ENCODE results near the gene CSDE1.

CSDE1 gene

DNA sequence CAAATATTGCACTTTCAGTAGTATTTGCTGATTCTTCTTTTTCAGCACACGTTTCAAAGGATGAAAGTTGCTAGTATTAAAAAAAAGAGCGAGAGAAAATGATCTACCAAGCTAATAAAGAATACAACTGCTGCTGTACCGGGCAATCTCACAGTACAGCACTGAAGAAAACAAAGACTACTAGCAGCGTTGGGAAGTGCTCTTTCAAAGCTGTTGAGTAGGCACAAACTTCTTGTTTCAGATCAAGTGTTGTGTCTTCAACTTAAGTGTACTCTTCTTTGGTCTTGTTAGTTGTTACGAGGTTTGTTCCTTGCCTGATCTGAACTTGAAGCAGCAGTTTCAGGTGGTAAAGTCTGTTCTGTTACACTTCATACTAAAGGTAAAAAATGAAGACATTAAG is 7.9 kb downstream of the CSDE1 start:
- DNase-seq (ENCODE audit: low read depth) = no peak

- no peak for DNase-seq (ENCODE audit: low read depth)
Measured at GRCh38 chr1:114746450-114747121, 11.2 kb downstream of the CSDE1 start.

DNA sequence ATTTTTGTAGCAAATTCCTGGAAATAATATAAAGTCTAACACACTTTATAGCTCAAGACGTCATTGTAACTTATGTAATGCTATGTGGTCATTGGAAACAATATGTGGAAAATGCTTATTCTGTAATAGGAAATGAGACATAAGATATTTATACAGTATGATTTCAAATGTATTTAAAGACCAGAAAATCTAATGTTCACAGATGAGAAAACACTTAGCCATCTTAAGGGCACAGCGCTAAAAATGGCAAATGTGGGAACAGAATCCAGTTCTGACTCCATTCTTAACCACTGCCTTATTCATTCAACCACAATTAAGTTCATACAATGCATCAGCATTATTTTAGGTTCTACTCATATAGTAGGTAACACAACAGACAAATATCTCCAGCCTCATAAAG is 12.5 kb downstream of the CSDE1 start:
- no peak for DNase-seq (ENCODE audit: low read depth)

DNA sequence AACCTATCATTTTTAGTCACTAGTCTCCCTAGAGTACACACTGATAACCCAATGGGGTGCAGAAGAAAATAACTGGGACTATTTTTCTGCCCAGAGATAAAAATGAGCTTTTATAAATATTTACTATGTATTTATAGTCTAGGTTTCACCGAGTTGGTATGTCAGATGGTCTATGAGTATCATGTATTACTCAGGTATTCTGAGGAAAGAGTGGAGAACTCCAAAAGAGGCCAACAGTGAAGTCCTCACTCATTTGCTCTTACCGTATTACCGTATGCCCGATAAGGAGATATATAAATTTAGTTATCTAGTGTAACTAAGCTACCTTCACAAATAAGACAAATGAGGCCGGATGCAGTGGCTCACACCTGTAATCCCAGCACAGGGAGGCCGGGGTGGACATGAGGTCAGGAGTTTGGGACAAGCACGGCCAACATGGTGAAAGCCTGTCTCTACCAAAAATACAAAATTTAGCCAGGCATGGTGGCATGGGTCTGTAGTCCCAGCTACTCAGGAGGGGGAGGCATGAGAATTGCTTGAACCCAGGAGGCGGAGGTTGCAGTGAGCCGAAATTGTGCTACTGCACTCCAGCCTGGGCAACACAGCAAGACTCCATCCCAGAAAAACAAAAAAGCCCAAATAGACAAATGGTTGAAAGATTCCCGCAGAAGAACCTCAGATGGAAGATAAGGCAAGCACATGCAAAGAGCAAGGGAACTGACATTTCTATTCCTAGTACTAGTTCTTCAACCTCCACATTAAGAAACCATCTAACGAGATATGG is 15.6 kb downstream of the CSDE1 start:
- no peak for DNase-seq (ENCODE audit: low read depth)

DNA sequence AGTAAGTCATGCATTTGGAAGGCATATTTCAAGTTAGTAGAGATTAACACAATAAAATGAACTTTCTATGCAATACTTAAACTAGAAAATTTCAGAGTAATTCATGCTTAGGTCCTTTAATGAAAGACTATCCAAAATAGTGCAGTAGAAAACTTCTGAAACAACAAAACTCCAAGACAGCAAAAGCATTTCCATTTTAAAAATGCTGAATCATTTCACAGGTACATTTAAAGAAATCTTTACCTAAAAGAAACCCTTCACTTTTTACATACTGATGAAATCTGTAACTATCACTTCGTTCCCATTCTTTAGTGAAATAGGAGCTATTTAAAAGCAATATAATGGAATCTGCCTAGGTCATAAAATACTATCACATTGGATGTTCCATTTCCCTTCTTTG is 17.5 kb downstream of the CSDE1 start:
- DNase-seq (ENCODE audit: low read depth) = no peak

DNA sequence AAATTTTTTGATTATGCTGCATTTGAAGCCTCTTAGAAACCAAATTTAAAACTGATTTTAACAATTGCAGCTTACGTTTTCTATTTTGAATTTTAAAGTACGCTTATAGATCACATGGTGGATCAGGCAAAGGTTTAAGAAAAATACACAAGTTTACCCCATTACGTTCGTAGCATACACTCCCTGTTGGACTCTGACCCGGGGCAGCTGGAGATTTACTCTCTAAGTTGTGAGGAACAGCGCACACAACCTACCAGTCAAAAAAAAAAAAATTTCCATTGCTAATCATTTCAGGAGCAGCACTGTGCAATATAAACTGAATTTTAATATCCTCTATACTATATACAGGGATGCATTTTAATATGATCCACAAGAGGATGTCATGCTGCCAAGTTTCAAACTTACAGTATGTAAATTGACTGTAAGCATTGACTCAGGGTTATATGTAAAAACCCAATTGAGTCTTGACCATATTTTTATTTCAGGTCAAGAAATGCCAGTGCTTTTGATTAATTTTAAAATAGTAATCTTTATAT is 20.4 kb downstream of the CSDE1 start:
- DNase-seq (ENCODE audit: low read depth) = no peak

DNA sequence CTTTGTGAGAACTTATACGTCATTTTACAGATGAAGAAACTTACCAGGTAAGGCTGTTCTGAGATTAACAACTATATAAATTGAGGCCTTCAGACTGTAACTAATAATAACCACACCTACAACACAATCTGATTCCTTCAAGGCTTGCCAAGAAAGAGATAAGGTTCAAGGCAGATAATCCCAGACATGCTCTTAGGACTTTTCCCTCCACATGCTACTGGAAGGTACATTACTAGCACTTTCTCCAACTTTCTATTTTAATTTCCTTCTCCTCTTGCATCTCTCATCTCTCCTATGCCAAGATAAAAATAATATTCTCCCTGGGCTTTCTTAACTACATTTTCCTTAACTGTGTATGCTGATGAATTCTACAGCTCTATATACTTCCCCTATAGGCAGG is 22.3 kb downstream of the CSDE1 start:
- DNase-seq (ENCODE audit: low read depth) = no peak

DNA sequence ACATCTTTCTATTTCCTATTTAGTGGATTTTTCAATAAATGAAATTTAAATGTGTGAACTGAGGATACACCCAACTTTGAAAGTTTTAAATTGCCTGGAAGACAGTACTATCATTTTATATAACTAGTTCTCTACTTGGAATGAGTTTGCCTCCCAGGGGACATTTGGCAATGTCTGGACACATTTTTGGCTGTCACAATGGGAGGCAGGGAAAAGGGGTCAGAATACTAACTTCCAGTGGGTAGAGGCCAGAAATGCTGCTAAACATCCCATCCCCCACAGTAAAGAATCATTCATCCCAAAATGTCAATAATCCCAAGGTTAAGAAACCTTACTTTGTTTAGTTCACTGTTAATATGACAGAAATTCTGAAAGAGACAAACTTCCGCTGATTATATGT is 28.0 kb downstream of the CSDE1 start:
- no peak for DNase-seq (ENCODE audit: low read depth)

DNA sequence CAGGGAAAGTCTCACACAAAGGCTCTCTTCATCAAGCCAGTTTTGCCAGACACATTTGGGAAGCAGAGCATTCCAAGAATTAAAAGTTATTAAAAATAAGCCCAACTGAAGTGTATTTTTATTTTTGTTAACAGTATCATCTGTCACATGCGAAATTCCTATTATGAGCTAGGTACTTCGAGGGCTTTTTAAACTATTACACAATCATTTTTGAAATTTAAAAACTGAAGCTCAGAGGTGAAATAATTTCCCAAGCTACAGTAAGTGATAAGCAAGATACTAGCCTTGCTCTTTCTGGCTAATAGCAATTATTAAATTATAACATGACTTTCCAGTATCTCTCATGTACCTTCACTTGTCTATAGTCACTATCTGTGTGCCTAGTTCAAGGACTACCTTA is 29.2 kb downstream of the CSDE1 start:
- DNase-seq (ENCODE audit: low read depth) = no peak

DNA sequence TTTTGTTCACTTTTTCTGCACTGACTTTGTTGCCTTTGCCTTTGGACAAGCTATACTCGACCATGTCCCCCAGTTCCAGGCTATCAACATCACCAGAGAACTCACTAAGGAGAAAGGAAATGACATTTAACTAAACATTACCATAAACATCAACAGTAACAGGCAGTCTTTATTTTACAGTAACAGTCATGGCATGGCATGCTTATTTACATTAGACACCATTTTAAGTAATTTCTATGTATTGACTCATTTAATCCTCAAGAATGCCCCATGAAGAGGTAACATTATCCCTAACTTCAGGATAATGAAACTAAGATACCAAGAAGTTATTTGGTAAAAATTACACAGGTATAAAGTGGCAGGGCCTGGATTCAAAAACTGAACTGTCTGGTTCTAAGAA is 32.6 kb downstream of the CSDE1 start:
- no peak for DNase-seq (ENCODE audit: low read depth)

DNA sequence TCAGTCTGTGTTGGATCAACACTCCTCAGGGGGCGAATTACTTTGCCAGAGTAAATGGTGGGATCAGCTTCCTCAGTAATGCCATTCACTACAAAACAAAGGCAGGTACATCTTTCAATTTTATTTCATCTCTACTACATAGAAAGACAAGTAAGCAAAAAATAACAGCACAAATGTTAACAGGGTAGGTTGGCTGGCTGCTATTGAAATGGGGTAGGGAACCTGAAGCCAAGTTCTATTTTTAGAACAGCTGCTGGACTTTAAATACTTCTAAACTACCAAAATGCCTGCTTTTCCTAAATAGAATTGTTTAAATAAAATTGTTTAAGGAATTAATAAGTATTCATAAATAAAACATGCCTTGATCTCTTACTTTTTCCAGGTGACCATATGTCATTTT is 33.9 kb downstream of the CSDE1 start:
- no peak for DNase-seq (ENCODE audit: low read depth)

GRCh38 chr1:114723457-114723856 is 34.3 kb downstream of the CSDE1 start:
- DNase-seq (ENCODE audit: low read depth) = no peak

DNA sequence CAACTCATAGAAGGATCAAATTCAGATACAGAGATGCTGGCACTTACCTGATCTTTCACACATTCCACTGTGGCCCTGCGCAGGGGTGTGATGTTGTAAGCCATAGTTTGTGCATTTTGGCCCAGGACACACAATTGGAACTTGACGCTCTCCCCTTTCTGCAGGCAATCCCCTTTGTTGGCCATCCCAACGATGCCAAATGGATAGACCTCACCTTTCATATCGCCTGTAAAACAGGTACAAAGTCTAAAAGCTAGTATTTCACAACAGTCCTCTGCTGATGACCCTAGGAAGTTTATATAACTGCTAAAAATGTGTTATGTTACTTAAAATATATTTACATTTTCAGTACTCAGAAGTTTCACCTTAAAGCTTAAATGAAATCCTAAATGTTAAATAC is 37.3 kb downstream of the CSDE1 start:
- DNase-seq (ENCODE audit: low read depth) = no peak

GRCh38 chr1:114719424-114719787 is 38.4 kb downstream of the CSDE1 start:
- no peak for DNase-seq (ENCODE audit: low read depth)

DNA sequence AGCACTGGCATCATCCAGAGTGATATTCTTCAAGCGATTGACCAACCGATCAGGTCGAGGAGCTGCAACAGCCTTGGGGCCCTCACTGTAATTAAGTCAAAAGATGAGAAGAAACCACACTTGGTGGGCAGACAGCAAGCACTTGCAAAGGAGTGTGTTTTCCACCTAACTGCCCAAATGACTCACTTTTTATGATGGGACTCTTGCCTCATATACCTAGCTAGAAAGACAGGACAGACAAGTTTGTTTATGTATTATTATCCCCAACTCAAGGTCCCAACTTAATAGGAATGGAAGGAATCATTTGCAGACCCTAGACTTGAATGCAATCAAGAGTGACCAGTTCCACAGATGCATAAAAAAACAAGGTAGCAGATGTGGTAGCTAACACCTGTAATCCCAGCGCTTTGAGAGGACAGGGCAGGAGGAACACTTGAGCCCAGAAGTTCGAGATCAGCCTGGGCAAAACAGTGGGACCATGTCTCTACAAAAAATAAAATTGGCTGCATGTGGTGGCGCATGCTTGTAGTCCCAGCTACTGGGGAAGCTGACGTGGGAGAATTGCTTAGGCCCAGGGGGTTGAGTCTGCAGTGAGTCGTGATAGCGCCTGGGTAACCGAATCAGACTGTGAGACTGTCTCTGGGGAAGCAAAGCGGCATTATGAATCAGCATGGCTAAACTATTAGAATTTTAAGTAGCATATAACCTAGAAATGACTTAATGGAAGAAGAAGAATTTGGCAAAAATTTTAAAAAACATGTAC is 38.9 kb downstream of the CSDE1 start:
- DNase-seq (ENCODE audit: low read depth) = no peak

DNA sequence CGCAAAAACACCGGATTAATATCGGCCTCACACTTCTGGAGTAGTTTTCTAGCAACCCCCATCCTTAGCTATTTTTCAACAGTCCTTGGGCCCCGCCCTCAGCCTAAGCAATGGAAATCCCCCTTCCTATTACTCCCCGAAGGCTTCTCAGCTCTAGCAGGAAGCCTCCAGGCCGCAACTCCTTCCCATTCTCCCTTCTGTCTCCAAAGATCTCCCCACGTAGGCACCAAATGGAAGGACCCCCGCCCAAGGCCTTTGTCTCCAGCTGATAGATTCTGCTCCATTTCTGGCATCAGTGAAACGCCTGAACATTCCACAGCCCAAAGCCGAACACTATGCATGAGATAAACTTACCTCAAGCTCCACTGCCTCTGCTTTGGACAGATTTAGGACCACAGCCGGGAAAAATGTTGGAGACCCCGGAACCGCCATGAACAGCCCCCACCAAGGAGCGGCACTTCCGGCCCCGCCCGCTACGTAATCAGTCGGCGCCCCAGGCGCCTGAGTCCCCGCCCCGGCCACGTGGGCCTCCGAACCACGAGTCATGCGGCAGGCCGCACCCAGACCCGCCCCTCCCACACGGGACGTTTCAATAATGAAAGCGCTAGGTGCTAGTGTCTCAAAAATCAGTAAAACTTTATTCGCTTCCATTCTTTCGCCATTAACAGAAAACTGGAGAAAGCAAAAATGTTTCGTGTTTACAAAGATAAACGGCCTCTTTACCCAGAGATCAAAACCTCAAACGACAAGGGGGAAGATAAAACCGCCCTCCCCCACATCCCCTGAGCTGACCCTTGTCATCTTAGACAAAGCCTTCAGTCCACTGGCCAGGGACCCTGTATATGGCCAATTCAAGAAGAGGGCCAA is 41.2 kb downstream of the CSDE1 start, which contains the start of gene NRAS:
TSS of gene NRAS (minus strand) at position 468 of the 867 bp plus-strand sequence. CDS start 611 bp downstream, outside the sequence.
- peak; percentile 91 for DNase-seq (ENCODE audit: low read depth)

GRCh38 chr1:114715952-114716303 is 41.9 kb downstream of the CSDE1 start:
- DNase-seq (ENCODE audit: low read depth) = no peak

DNA sequence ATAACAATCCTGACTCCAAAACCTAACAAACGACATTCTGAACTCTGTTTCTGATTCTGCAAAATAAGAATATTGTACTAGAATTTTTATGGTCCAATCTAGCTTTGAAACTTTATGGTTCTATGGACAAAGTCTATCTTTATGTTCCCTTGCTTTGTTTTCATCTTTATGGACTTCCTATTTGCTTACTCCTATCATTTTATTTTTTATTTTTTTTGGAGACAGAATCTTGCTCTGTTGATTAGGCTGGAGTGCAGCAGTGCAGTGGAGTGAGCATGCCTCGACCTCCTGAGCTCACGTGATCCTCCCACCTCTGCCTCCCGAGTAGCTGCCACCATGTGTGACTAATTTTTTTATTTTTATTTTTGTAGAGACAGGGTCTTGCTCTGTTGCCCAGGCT is 44.8 kb downstream of the CSDE1 start:
- no peak for DNase-seq (ENCODE audit: low read depth)

GRCh38 chr1:114710360-114710759 is 47.4 kb downstream of the CSDE1 start:
- no peak for DNase-seq (ENCODE audit: low read depth)

DNA sequence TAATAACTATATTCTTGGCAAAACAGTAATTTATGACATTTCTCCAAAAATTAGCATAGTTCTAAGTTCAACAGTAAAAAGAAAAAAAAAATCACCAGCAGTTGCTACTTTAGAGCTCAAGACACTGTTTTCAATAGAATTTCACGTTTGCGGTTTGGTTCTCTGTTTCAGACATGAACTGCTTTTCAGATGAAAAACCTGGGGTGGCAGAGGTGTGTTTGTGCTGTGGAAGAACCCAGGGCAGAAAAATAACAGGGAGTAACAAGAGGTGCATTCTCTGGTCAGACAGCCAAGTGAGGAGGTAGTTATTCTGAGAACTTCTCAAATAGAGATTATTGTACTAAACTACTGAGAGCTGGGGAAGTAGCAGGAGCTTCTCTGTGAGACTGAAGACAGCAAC is 50.2 kb downstream of the CSDE1 start:
- DNase-seq (ENCODE audit: low read depth) = no peak

DNA sequence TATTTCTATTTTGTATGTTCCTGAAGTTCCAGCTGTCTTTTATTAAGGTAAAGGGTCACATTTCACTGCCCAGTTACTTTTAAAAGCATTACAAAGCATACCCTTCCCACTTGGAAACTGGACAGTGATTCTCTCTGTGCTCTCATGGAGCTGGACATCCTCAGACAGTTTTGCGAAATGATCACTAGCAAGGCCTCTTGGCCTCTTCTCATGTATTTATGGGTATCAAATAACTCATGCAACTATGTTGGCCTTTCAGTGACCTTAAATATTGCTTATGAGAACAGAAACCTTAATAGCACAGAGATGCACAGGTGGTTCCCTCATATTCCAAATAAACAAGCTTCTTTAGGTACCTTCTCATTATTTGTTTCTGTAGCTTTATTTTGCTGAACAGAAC is 54.5 kb downstream of the CSDE1 start:
- DNase-seq (ENCODE audit: low read depth) = no peak

DNA sequence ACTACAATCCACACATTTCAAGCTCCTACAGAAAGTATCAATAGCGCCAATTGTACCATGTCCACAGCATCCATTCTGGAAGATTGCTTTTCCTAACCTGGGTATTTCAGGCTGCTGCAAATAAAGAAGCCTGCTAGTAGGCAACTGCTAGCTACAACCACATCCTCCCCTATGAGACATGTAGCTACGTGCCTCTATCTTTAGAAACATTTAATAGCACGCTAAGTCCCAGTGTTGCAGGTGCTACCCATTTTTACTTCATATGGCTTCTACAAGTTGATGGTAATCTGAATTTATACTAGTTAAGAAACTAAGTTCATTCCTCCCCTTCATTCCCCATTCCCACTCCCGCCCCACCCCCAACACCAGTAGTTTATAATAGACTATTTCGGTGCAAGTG is 55.0 kb downstream of the CSDE1 start:
- DNase-seq (ENCODE audit: low read depth) = no peak

Measured in stimulated activated CD8-positive, alpha-beta memory T cell treated with anti-CD3 and anti-CD28 coated beads, Interleukin-12 subunit alpha, Interleukin-12 subunit beta, amount 100 ng/mL, for 4 hours (primary cell).